Measurements from ENCODE around the gene UPF3B. TPM values are rescaled to one million over a fixed set of nuclear protein-coding genes. Genes with fewer than 3 reads are reported as not detected.

UPF3B gene
- total RNA-seq, 1 experiment from 2014 or later, result 17.4 TPM

- no peak for TF ChIP-seq CTCF (IDR thresholded peaks at IDR 0.05; ENCODE audit: unreplicated experiment)
- BruUV-seq (replicated peaks), result no TSS peak
- Mint-ChIP-seq H3K4me1 (ENCODE audit: insufficient read depth, unreplicated experiment) (no peaks in the 10 kb centered on the region), H3K4me3 (ENCODE audit: unreplicated experiment) (no peak overlapping the region), H3K36me3 (ENCODE audit: insufficient read depth, unreplicated experiment) (peaks cover 53% of the 10 kb centered on the region), H3K27ac (ENCODE audit: low read depth, unreplicated experiment) (no peak overlapping the region), H3K27me3 (ENCODE audit: insufficient read depth, unreplicated experiment) (no peaks in the 10 kb centered on the region), H3K9me3 (ENCODE audit: unreplicated experiment) (no peaks in the 10 kb centered on the region)
- ChIA-PET CTCF (interaction anchor here (0.6 to 1.8 kb wide), 7 partner anchors 9 to 642 kb away, joined by 3 to 6 read pairs (median 3); partner anchors contain the start of gene PGRMC1), POLR2A (interaction anchor here (1.6 kb wide), 1 partner anchor 87 kb away, joined by 6 read pairs; the partner anchor contains the start of gene RPL39)
- intact Hi-C loops (cut with micrococcal nuclease), result no loop called here
- no peak for DNase-seq (ENCODE audit: unreplicated experiment)
Observed at GRCh38 chrX:119878740-119879139, 26.0 kb upstream of the UPF3B start.

GRCh38 chrX:119871599-119872395 lies 19.0 kb upstream of the UPF3B start, which contains the start of the genes NDUFA1 and RNF113A:
NDUFA1 (plus strand) TSS chrX:119871832; CDS start chrX:119871912, 80 bp downstream.
RNF113A (minus strand) TSS chrX:119871733; CDS start chrX:119871613, 120 bp downstream.
- Mint-ChIP-seq H3K9me3 (ENCODE audit: unreplicated experiment) (no peaks in the 10 kb centered on the region), H3K27me3 (ENCODE audit: insufficient read depth, unreplicated experiment) (no peaks in the 10 kb centered on the region), H3K4me1 (ENCODE audit: insufficient read depth, unreplicated experiment) (no peaks in the 10 kb centered on the region), H3K4me3 (ENCODE audit: unreplicated experiment) (peak within 1 kb of the TSS; percentile 91), H3K27ac (ENCODE audit: low read depth, unreplicated experiment) (peak within 1 kb of the TSS; percentile 83), H3K36me3 (ENCODE audit: insufficient read depth, unreplicated experiment) (peaks cover 32% of the 10 kb centered on the region)
- intact Hi-C loops (cut with micrococcal nuclease), result loop anchor here (1.0 kb wide), 1 partner anchor 80 kb away; the partner anchor contains the start of gene RPL39
- TSS peak; percentile 71 for BruUV-seq (replicated peaks)
- POLR2A ChIA-PET, result interaction anchor here (0.6 to 3.4 kb wide), 14 partner anchors 9 to 580 kb away, joined by 3 to 74 read pairs (median 4); partner anchors contain the start of genes RPL39 and UPF3B
- TF ChIP-seq CTCF (IDR thresholded peaks at IDR 0.05; ENCODE audit: unreplicated experiment), result no peak
- DNase-seq (ENCODE audit: unreplicated experiment), result peak; percentile 86
- CTCF ChIA-PET, result no interaction called here

- Mint-ChIP-seq H3K27ac (ENCODE audit: low read depth, unreplicated experiment) (peak overlapping the region; percentile 83), H3K27me3 (ENCODE audit: insufficient read depth, unreplicated experiment) (no peaks in the 10 kb centered on the region), H3K4me3 (ENCODE audit: unreplicated experiment) (peak overlapping the region; percentile 91), H3K9me3 (ENCODE audit: unreplicated experiment) (no peaks in the 10 kb centered on the region), H3K4me1 (ENCODE audit: insufficient read depth, unreplicated experiment) (no peaks in the 10 kb centered on the region), H3K36me3 (ENCODE audit: insufficient read depth, unreplicated experiment) (peaks cover 32% of the 10 kb centered on the region)
- TF ChIP-seq CTCF (IDR thresholded peaks at IDR 0.05; ENCODE audit: unreplicated experiment), result no peak
- ChIA-PET CTCF (interaction anchor here (0.7 to 1.6 kb wide), 3 partner anchors 10 to 54 kb away, joined by 3 to 4 read pairs (median 3); no protein-coding TSS in a partner anchor), POLR2A (interaction anchor here (0.6 to 3.4 kb wide), 13 partner anchors 9 to 581 kb away, joined by 3 to 74 read pairs (median 4); partner anchors contain the start of genes RPL39 and UPF3B)
- TSS peak; percentile 82 for BruUV-seq (replicated peaks)
- intact Hi-C loops (cut with micrococcal nuclease), result loop anchor here (1.0 kb wide), 1 partner anchor 80 kb away; the partner anchor contains the start of gene RPL39
- DNase-seq (ENCODE audit: unreplicated experiment), result peak; percentile 25
Observed at GRCh38 chrX:119871245-119871598, 18.5 kb upstream of the UPF3B start.

GRCh38 chrX:119870626-119871131 lies 17.9 kb upstream of the UPF3B start:
- POLR2A ChIA-PET, result interaction anchor here (0.6 to 3.4 kb wide), 12 partner anchors 9 to 297 kb away, joined by 3 to 74 read pairs (median 4); partner anchors contain the start of genes RPL39 and UPF3B

More at GRCh38 chrX:119870626-119871131, 17.9 kb upstream of the UPF3B start:
- Mint-ChIP-seq H3K27ac (ENCODE audit: low read depth, unreplicated experiment) (peak overlapping the region; percentile 83), H3K27me3 (ENCODE audit: insufficient read depth, unreplicated experiment) (no peaks in the 10 kb centered on the region), H3K4me1 (ENCODE audit: insufficient read depth, unreplicated experiment) (no peaks in the 10 kb centered on the region), H3K9me3 (ENCODE audit: unreplicated experiment) (no peaks in the 10 kb centered on the region), H3K36me3 (ENCODE audit: insufficient read depth, unreplicated experiment) (peaks cover 32% of the 10 kb centered on the region), H3K4me3 (ENCODE audit: unreplicated experiment) (peak overlapping the region; percentile 91)
- CTCF ChIA-PET, result interaction anchor here (0.7 to 1.6 kb wide), 6 partner anchors 8 to 355 kb away, joined by 3 to 4 read pairs (median 3); no protein-coding TSS in a partner anchor
- TF ChIP-seq CTCF (IDR thresholded peaks at IDR 0.05; ENCODE audit: unreplicated experiment), result no peak
- no peak for DNase-seq (ENCODE audit: unreplicated experiment)
- intact Hi-C loops (cut with micrococcal nuclease), result loop anchor here (1.0 kb wide), 1 partner anchor 79 kb away; the partner anchor contains the start of gene RPL39
- BruUV-seq (replicated peaks), result no TSS peak

Measured in MCF 10A (cell line).